Renal cortex interstitium (tissue), 15 donors: ENCODE data around the gene MAPKAP1. TPM values are rescaled to one million over a fixed set of nuclear protein-coding genes. Genes with fewer than 3 reads are reported as not detected.

ENCODE experiments used
- DNase-seq, 11 donors: peaks; one replicate each; pipeline ENCODE4 v3.0.0-alpha.2; 2013; ENCODE audit warnings: low read depth in 9 of 11, low spot score in 4 of 11; ENCODE audit errors: extremely low read depth in 1 of 11
- long read RNA-seq, 16 experiments: transcript quantifications; one replicate each; lab custom pipeline, GENCODE V29; 2026
- polyA plus RNA-seq, 3 donors: library from polyadenylated mRNA; unstranded; fragments of 120-200 nt; gene quantifications; one replicate each; pipeline ENCODE4 v1.2.1, GENCODE V29; 2013; ENCODE audit not compliant: insufficient read length in 3 of 3

MAPKAP1 gene
- 10 to 100 TPM; 65.3 to 77.1 (median 71.6) TPM for polyA plus RNA-seq
- long read RNA-seq, donor 1, transcript MAPKAP1-201 (12 exons, 3,395 nt): major isoform, 5 of 6 reads
- long read RNA-seq, donor 1, partial matches to known transcripts: 0 of 6 reads
- long read RNA-seq, donor 1, other reads (novel, unspliced or antisense): 0 of 6 reads
- long read RNA-seq, donor 2, partial matches to known transcripts: 0 of 11 reads
- long read RNA-seq, donor 2, other reads (novel, unspliced or antisense): 0 of 11 reads
- long read RNA-seq, donor 3, transcript MAPKAP1-201 (12 exons, 3,395 nt): major isoform, 13 of 30 reads
- long read RNA-seq, donor 3, partial matches to known transcripts: 10 of 30 reads
- long read RNA-seq, donor 3, other reads (novel, unspliced or antisense): 0 of 30 reads
- long read RNA-seq, donor 4, partial matches to known transcripts: 8 of 18 reads
- long read RNA-seq, donor 4, other reads (novel, unspliced or antisense): 0 of 18 reads
- long read RNA-seq, donor 5: 0 reads
- long read RNA-seq, donor 6, partial matches to known transcripts: 11 of 20 reads
- long read RNA-seq, donor 6, other reads (novel, unspliced or antisense): 0 of 20 reads
- long read RNA-seq, donor 7, partial matches to known transcripts: 0 of 14 reads
- long read RNA-seq, donor 7, other reads (novel, unspliced or antisense): 0 of 14 reads
- long read RNA-seq, donor 8, transcript MAPKAP1-202 (11 exons, 3,256 nt): minor isoform, 5 of 16 reads
- long read RNA-seq, donor 8, transcript MAPKAP1-201 (12 exons, 3,395 nt): major isoform, 7 of 16 reads
- long read RNA-seq, donor 8, partial matches to known transcripts: 0 of 16 reads
- long read RNA-seq, donor 8, other reads (novel, unspliced or antisense): 0 of 16 reads
- long read RNA-seq, donor 9, transcript MAPKAP1-201 (12 exons, 3,395 nt): major isoform, 5 of 20 reads
- long read RNA-seq, donor 9, partial matches to known transcripts: 8 of 20 reads
- long read RNA-seq, donor 9, other reads (novel, unspliced or antisense): 0 of 20 reads
- long read RNA-seq, donor 10, partial matches to known transcripts: 0 of 11 reads
- long read RNA-seq, donor 10, other reads (novel, unspliced or antisense): 0 of 11 reads
- long read RNA-seq, donor 11, transcript MAPKAP1-201 (12 exons, 3,395 nt): major isoform, 6 of 9 reads
- long read RNA-seq, donor 11, partial matches to known transcripts: 0 of 9 reads
- long read RNA-seq, donor 11, other reads (novel, unspliced or antisense): 0 of 9 reads
- long read RNA-seq, donor 12, partial matches to known transcripts: 6 of 8 reads
- long read RNA-seq, donor 12, other reads (novel, unspliced or antisense): 0 of 8 reads
- long read RNA-seq, donor 13: 0 reads
- long read RNA-seq, donor 14, transcript MAPKAP1-202 (11 exons, 3,256 nt): major isoform, 6 of 19 reads
- long read RNA-seq, donor 14, partial matches to known transcripts: 9 of 19 reads
- long read RNA-seq, donor 14, other reads (novel, unspliced or antisense): 0 of 19 reads
- long read RNA-seq, donor 15, partial matches to known transcripts: 0 of 2 reads
- long read RNA-seq, donor 15, other reads (novel, unspliced or antisense): 0 of 2 reads
- long read RNA-seq, donor 16, transcript MAPKAP1-202 (11 exons, 3,256 nt): minor isoform, 14 of 120 reads
- long read RNA-seq, donor 16, transcript MAPKAP1-201 (12 exons, 3,395 nt): major isoform, 18 of 120 reads
- long read RNA-seq, donor 16, partial matches to known transcripts: 75 of 120 reads
- long read RNA-seq, donor 16, other reads (novel, unspliced or antisense): 0 of 120 reads

DNA sequence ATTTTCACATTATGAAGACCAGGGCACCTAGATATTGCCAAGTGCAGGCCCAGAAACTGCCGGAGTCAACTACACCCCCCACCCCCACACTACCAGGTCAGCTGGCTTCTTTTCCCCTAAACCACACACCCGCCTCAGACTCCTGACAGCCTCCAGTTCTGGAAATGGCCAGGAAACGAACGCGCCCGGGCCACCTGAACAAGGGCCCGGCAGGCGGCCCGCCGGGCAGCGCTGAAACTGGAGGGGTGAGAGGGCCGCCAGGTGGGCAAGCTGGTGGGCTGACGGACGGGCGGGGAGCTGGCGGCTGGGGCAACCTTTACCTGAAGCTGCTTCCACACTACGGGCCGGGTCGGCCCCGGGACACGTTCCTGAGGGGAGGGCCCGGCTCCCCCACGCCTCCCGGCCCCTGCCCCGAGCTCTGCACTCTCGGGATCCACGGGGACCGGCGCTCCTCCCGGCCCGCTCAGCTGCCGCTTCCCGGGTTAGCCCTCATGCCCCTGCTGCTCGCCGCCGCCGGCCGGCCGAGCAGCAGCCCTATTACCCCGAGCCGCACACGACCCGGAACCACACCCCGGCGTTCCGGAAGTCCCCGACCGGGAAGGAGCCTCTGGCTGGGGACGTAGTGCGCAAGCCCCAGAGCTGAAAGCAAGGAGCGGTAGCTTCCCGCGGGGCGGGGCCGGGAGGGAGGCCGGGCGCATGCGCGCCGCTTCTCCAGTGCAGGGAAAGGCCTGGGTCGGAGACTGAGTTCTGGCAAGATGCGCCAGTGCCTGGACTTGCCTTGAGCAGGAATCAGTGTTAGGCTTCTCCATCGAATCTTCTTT lies at the start of gene MAPKAP1:
Gene MAPKAP1, minus strand, starts transcription at position 558 of the 821 bp plus-strand sequence. CDS start 34,634 bp downstream, outside the sequence.
- DNase-seq: peak; percentile 79 to 95 (median 91)

DNA sequence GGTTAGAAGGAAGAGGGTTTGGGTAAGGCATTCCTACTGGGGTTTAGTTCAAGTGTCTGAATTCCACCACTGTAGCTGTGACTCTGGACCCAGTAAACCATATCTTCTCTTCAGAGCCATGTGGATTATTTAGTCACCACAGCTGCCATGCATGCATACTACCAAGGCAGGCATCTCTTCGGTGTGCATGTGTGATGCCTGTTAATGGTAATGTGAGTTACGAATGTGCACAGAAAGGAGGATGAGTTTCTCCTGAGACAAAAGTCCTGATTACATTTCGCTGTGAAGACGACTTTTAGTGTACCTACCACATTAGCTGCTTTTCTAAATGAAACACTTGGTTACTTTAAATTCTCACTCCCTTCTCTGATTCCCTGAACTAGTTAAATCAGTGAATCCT lies 49.5 kb upstream of the MAPKAP1 start:
- no peak for DNase-seq

GRCh38 chr9:125755340-125755739 lies 48.3 kb upstream of the MAPKAP1 start:
- no peak for DNase-seq

DNA sequence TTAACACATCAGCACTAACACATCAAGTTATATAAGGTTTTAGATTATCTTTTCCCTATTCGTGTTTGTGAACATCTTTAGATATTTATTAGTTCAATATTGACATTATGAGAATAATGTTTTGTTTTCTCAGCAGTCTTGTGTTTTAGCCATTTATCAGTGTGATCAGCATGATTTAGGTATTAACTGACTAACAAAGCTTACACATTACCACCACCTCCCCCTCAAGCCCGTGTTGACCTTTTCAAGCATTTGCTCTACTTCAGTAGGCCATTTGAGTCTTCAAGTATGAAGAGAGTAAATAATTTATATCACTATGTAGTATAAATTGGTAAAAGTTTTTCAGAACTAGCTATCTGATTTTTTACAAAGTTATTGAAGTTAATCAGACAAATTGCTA lies 47.1 kb upstream of the MAPKAP1 start:
- no peak for DNase-seq

DNA sequence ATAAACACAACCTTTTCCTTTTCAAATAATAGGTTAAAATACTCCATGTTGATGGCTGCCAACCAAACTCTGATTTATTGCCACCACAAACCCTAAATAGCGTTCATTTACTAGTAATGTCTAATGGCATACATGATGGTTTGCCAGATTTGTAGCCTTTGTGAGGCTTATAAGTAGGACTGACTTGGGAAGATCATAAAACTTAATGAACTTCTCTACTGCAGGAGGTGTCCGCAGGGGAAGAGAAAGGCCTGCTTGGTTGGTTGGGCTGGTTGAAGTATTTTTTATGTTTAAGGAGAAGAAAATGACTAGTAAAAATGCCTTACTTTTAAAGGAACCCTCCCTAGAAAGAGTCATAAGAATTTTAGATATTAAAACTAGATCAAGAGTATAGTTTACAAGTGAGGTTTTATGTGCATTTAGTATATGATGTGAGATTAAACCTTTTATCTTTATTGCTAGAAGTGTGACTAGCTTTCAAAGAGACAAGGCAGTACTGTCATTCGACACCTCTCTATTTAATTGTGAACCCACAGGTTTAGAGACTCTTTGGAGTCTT lies 45.1 kb upstream of the MAPKAP1 start:
- no peak for DNase-seq

GRCh38 chr9:125750627-125751011 lies 43.6 kb upstream of the MAPKAP1 start:
- no peak for DNase-seq

GRCh38 chr9:125749951-125750626 lies 43.1 kb upstream of the MAPKAP1 start:
- no peak for DNase-seq

DNA sequence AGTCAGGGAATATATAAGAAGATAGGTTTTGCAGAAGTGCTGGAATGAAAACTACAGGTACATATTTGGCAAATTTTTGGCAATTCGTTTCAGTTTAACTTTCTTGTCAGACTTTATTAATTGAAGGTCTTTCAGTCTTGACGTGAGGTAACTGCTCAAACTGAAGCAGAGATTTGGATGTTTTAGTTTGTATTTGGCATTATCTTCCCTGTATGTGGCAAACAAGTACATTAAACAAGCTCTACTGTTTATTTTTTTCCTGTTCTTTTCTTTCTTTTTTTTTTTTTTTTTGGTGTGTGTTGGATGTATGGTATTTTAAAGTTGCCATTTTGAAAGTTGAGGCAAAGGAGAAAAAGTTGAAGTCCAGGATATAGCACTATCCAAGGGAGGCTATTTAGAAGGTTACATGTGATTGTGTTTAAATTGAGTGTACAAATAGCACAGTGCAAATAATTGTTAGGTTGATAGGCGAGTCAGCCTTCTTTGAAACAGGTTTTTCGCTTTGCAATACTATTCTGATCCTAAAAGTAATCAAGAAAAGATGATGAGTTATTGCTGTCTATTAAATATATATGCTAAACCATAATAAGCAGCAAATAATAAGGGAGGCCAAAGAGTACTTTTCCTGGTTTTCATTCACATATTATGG lies 42.4 kb upstream of the MAPKAP1 start:
- no peak for DNase-seq

DNA sequence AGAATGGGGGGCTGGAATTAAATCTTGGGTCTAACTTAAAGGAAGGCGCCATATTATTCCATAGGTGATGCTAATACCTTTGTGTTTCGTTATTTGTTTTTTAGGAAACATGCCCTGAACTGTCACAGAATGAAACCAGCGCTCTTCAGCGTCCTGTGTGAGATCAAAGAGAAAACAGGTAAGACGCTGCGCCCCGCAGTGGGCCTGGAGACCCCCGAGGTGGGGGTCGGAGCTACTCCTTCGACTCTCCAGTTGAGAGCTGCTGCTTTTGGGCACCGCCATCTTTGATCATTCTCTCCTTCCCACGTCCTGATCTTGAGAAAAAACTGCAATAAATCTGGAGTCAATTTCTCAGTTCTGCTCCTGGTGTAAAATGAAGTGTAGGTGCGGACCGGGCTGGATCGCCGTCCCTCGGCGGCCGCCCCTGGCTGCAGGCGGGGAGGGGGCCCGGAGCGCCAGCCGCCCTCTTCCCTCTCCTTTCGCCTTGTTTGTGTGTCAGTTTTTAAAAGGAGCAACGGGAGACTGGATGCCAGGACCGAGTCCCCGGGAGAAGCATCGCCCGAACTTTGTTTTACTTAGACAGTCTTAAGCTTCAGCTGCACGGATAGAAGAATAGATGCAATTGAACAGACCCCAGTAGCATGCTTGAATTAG lies 41.6 kb upstream of the MAPKAP1 start:
- DNase-seq: no peak

- no peak for DNase-seq
Observed at GRCh38 chr9:125747765-125748445, 40.9 kb upstream of the MAPKAP1 start.

- DNase-seq: peak in 1 of 11 donors; percentile 44
Observed at GRCh38 chr9:125747053-125747764, 40.2 kb upstream of the MAPKAP1 start, which contains the start of gene PBX3. PBX3 (plus strand) TSS chr9:125747373.

DNA sequence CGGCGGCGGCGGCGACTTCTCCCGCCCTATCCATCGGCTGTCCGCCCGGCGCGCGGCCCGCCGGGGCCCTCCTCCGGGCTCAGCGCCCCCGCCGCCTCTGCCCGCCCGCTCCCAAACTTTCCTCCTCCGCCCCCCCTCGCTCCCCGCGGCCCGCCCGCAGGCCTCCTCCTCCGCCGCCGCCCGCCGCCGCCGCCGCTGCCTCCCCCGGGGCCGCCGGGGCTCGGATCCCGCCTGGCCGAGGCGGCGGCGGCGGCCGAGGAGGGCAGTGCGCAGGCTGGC lies 39.7 kb upstream of the MAPKAP1 start:
- no peak for DNase-seq

DNA sequence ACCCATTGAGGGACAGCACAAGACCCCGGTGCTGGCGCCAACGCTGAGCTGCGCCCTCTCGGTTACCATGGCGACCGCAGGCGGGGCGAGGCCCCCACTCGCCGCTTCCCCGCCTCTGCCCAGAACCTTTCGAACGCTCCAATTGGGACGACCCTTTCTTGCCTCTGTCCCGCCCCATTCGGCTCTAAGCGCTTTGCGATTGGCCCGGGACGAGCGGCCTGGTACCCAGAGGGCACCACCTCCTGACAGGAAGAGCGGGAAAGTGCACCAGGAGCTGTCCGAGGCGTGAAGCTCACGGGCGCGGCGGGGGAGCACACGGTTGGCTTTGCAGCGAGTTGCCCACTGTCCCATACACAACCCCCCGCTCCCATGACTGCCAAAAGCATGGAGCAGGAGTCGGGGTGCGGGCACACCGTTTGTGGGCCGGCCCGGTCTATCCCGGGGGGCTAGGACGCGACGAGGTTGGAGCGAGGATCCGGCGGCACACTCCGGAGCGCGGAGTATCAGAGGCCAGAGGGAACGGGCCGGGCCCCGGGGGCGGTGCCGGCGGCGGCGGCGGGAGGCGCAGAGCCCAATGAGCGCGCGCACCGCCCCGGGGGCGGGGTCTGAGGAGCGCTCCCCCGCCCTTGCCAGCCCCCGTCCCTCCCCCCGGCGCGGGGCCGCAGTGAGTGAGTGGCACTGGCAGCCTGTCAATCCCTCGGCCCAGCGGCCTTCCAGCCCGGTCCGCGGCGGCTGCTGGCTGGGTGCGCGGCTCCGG lies 39.2 kb upstream of the MAPKAP1 start:
- peak; percentile 69 to 92 (median 86) for DNase-seq

DNA sequence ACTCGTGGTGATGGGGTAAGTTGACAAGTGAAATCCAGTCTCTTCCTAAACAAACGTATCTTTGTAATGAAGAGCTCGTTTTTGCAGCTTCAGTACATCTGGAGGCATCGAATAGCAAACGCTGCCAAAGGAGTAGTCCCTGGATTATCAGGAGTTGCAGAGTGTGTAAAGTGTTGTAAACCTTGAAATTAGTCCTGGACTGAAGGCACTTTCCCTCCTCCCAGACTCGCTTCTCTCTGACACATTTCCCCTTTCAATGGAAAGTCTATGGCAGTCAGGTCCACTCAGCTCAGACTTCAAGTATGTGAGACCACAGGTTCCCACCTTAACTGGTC lies 38.6 kb upstream of the MAPKAP1 start:
- DNase-seq: no peak
